Measurements from ENCODE around the gene PLPP6. TPM values are rescaled to one million over a fixed set of nuclear protein-coding genes. Genes with fewer than 3 reads are reported as not detected.
A peak's percentile ranks its signal among the peaks of the same experiment; 100 is the strongest.

PLPP6 gene
- polyA plus RNA-seq, 1 donor (not counting 4 experiments of a cell fraction or from before 2014, with no cell fraction given): 7.7 TPM

DNA sequence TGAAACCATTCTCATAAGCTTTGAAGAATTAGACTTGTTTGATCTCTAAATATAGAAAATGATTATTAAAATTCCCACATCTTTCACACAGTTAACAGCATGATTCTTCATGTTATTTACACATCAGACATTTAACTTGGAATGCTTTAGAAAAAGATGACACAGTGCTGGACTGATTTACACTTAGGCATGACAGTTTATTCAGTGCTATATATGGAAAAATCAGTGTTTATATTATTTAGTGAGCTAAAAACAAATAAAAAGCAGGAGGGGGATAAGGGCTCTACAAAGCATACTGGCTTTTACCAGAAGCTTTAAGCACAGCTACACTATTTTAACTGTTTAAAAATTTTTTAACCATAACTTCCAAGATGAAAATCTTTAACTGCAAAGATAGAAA, 47.3 kb downstream of the PLPP6 start:
- Histone ChIP-seq H3K4me3 (ENCODE audit: control insufficient read depth in 2 of 3, extremely low read depth in 1 of 3, insufficient read depth in 2 of 3, low read depth in 1 of 3, low read length in 3 of 3) (no peak overlapping the region), H3K9me1 (ENCODE audit: control insufficient read depth, extremely low read depth, insufficient read depth, low read length) (no peaks in the 10 kb centered on the region), H3K36me3 (ENCODE audit: control insufficient read depth in 2 of 2, extremely low read depth in 1 of 2, insufficient read depth in 2 of 2, low read length in 2 of 2) (peaks cover 4 to 6% of the 10 kb centered on the region in 2 experiments), H3K27me3 (ENCODE audit: control insufficient read depth, extremely low read depth, insufficient read depth, low read length) (no peaks in the 10 kb centered on the region), H3K9me3 (ENCODE audit: control insufficient read depth, low read depth, low read length) (no peaks in the 10 kb centered on the region), H3K27ac (ENCODE audit: control insufficient read depth, insufficient read depth, low read length) (no peak overlapping the region), H2AFZ (ENCODE audit: control insufficient read depth, low read length) (no peak overlapping the region), H3K4me1 (ENCODE audit: control insufficient read depth, extremely low read depth, insufficient read depth, low read length) (peaks cover 5% of the 10 kb centered on the region), H3K79me2 (ENCODE audit: control insufficient read depth, insufficient read depth, low read length) (no peaks in the 10 kb centered on the region), H3K9ac (ENCODE audit: control insufficient read depth, extremely low read depth, insufficient read depth, low read length) (no peak overlapping the region), H3K4me2 (ENCODE audit: control insufficient read depth, extremely low read depth, insufficient read depth, low read depth, low read length) (no peak overlapping the region), H4K20me1 (ENCODE audit: control insufficient read depth, extremely low read depth, insufficient read depth, low read length) (no peaks in the 10 kb centered on the region)
- FAIRE-seq (no peak), DNase-seq (ENCODE audit: low read depth, low spot score) (no peak)
- dilution Hi-C loops (cut with MboI; ENCODE audit: extremely low pct_ligation_motif_present, low sequenced_read_pairs): no loop called here
- TF ChIP-seq, protein P1, sequence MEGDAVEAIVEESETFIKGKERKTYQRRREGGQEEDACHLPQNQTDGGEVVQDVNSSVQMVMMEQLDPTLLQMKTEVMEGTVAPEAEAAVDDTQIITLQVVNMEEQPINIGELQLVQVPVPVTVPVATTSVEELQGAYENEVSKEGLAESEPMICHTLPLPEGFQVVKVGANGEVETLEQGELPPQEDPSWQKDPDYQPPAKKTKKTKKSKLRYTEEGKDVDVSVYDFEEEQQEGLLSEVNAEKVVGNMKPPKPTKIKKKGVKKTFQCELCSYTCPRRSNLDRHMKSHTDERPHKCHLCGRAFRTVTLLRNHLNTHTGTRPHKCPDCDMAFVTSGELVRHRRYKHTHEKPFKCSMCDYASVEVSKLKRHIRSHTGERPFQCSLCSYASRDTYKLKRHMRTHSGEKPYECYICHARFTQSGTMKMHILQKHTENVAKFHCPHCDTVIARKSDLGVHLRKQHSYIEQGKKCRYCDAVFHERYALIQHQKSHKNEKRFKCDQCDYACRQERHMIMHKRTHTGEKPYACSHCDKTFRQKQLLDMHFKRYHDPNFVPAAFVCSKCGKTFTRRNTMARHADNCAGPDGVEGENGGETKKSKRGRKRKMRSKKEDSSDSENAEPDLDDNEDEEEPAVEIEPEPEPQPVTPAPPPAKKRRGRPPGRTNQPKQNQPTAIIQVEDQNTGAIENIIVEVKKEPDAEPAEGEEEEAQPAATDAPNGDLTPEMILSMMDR (optimal IDR thresholded peaks at IDR 0.05 in 1 of 3, IDR thresholded peaks at IDR 0.05 in 1 of 3, conservative IDR thresholded peaks at IDR 0.05 in 1 of 3; ENCODE audit: extremely low read depth in 1 of 3, insufficient read depth in 2 of 3, low read length in 3 of 3): no peak
- TF ChIP-seq EZH2 (IDR thresholded peaks at IDR 0.05; ENCODE audit: low read length): no peak

- Histone ChIP-seq H3K4me1 (ENCODE audit: control insufficient read depth, extremely low read depth, insufficient read depth, low read length) (no peaks in the 10 kb centered on the region), H3K27ac (ENCODE audit: control insufficient read depth, insufficient read depth, low read length) (no peak overlapping the region), H3K27me3 (ENCODE audit: control insufficient read depth, extremely low read depth, insufficient read depth, low read length) (no peaks in the 10 kb centered on the region), H3K4me3 (ENCODE audit: control insufficient read depth in 2 of 3, extremely low read depth in 1 of 3, insufficient read depth in 2 of 3, low read depth in 1 of 3, low read length in 3 of 3) (no peak overlapping the region), H4K20me1 (ENCODE audit: control insufficient read depth, extremely low read depth, insufficient read depth, low read length) (no peaks in the 10 kb centered on the region), H3K9ac (ENCODE audit: control insufficient read depth, extremely low read depth, insufficient read depth, low read length) (no peak overlapping the region), H3K9me1 (ENCODE audit: control insufficient read depth, extremely low read depth, insufficient read depth, low read length) (no peaks in the 10 kb centered on the region), H2AFZ (ENCODE audit: control insufficient read depth, low read length) (no peak overlapping the region), H3K9me3 (ENCODE audit: control insufficient read depth, low read depth, low read length) (no peaks in the 10 kb centered on the region), H3K4me2 (ENCODE audit: control insufficient read depth, extremely low read depth, insufficient read depth, low read depth, low read length) (no peak overlapping the region), H3K36me3 (ENCODE audit: control insufficient read depth in 2 of 2, extremely low read depth in 1 of 2, insufficient read depth in 2 of 2, low read length in 2 of 2) (peaks cover 11 to 18% of the 10 kb centered on the region in 2 experiments), H3K79me2 (ENCODE audit: control insufficient read depth, insufficient read depth, low read length) (no peaks in the 10 kb centered on the region)
- dilution Hi-C loops (cut with MboI; ENCODE audit: extremely low pct_ligation_motif_present, low sequenced_read_pairs): no loop called here
- FAIRE-seq: peak; percentile 95
- TF ChIP-seq, protein P1 (optimal IDR thresholded peaks at IDR 0.05 in 1 of 3, IDR thresholded peaks at IDR 0.05 in 1 of 3, conservative IDR thresholded peaks at IDR 0.05 in 1 of 3; ENCODE audit: extremely low read depth in 1 of 3, insufficient read depth in 2 of 3, low read length in 3 of 3): no peak
- no peak for TF ChIP-seq EZH2 (IDR thresholded peaks at IDR 0.05; ENCODE audit: low read length)
- no peak for DNase-seq (ENCODE audit: low read depth, low spot score)
These were observed 51.8 kb downstream of the PLPP6 start for GRCh38 chr9:4713849-4714248.

Data from keratinocyte (primary cell).